Measurements from ENCODE around the gene WDR26.
A peak's percentile ranks its signal among the peaks of the same experiment; 100 is the strongest.

Gene WDR26

GRCh38 chr1:224359207-224359606 lies 75.4 kb downstream of the WDR26 start:
- TF ChIP-seq REST (IDR thresholded peaks at IDR 0.05; ENCODE audit: insufficient read depth in 1 of 2, low read depth in 2 of 2, low read length in 2 of 2) = no peak
- no peak for TF ChIP-seq TAF1 (IDR thresholded peaks at IDR 0.05; ENCODE audit: borderline replicate concordance, insufficient read depth, low read length)
- TF ChIP-seq POLR2AphosphoS5 (IDR thresholded peaks at IDR 0.05; ENCODE audit: low read depth, low read length) = no peak
- TF ChIP-seq FOXP2 (optimal IDR thresholded peaks at IDR 0.05; ENCODE audit: borderline replicate concordance, extremely low read depth, extremely low read length, insufficient read depth) = no peak
- TF ChIP-seq SIN3A (IDR thresholded peaks at IDR 0.05; ENCODE audit: borderline replicate concordance, insufficient read depth, low read length) = no peak

GRCh38 chr1:224358237-224358636 lies 76.4 kb downstream of the WDR26 start:
- TF ChIP-seq REST (IDR thresholded peaks at IDR 0.05; ENCODE audit: insufficient read depth in 1 of 2, low read depth in 2 of 2, low read length in 2 of 2) = no peak
- no peak for TF ChIP-seq POLR2AphosphoS5 (IDR thresholded peaks at IDR 0.05; ENCODE audit: low read depth, low read length)
- TF ChIP-seq TAF1 (IDR thresholded peaks at IDR 0.05; ENCODE audit: borderline replicate concordance, insufficient read depth, low read length) = no peak

GRCh38 chr1:224357626-224358124 lies 76.9 kb downstream of the WDR26 start:
- TF ChIP-seq POLR2AphosphoS5 (IDR thresholded peaks at IDR 0.05; ENCODE audit: low read depth, low read length) (no peak), FOXP2 (optimal IDR thresholded peaks at IDR 0.05; ENCODE audit: borderline replicate concordance, extremely low read depth, extremely low read length, insufficient read depth) (no peak), SIN3A (IDR thresholded peaks at IDR 0.05; ENCODE audit: borderline replicate concordance, insufficient read depth, low read length) (no peak), REST (IDR thresholded peaks at IDR 0.05; ENCODE audit: insufficient read depth in 1 of 2, low read depth in 2 of 2, low read length in 2 of 2) (no peak), TAF1 (IDR thresholded peaks at IDR 0.05; ENCODE audit: borderline replicate concordance, insufficient read depth, low read length) (no peak)

GRCh38 chr1:224356685-224357625 lies 77.6 kb downstream of the WDR26 start, which contains the start of gene CNIH4:
Gene CNIH4, plus strand, starts transcription at chr1:224356879. Its CDS starts 46 bp downstream, at chr1:224356925.
- TF ChIP-seq POLR2AphosphoS5 (IDR thresholded peaks at IDR 0.05; ENCODE audit: low read depth, low read length) (peak; percentile 92), REST (IDR thresholded peaks at IDR 0.05; ENCODE audit: insufficient read depth in 1 of 2, low read depth in 2 of 2, low read length in 2 of 2) (no peak), TAF1 (IDR thresholded peaks at IDR 0.05; ENCODE audit: borderline replicate concordance, insufficient read depth, low read length) (peak; percentile 64; the same call in 1 of the 2 replicates), SIN3A (IDR thresholded peaks at IDR 0.05; ENCODE audit: borderline replicate concordance, insufficient read depth, low read length) (peak; percentile 84; the same call in 1 of the 2 replicates), FOXP2 (optimal IDR thresholded peaks at IDR 0.05; ENCODE audit: borderline replicate concordance, extremely low read depth, extremely low read length, insufficient read depth) (no peak)

All from PFSK-1 (cell line).